H1 (cell line): Measurements from ENCODE around the gene HNRNPK. TPM values are rescaled to one million over a fixed set of nuclear protein-coding genes. Genes with fewer than 3 reads are reported as not detected.

ENCODE experiments used
- CTCF ChIA-PET: fragments of 300-600 bp; sonication (Branson Sonifier 250); formaldehyde crosslinking; loops from one replicate; lab custom pipeline; 2021; ENCODE audit not compliant: partially characterized antibody; lab: Charles Lee
- POLR2A ChIA-PET: fragments of 300-600 bp; sonication (Branson Sonifier 250); formaldehyde crosslinking; loops from one replicate; lab custom pipeline; 2021; ENCODE audit warnings: inconsistent platforms; ENCODE audit not compliant: partially characterized antibody; lab: Charles Lee
- DNase-seq, 2 experiments: peaks; one replicate each; pipeline versions ENCODE4 v3.0.0 to v3.0.0-alpha.2; 2010 to 2022; ENCODE audit warnings: low spot score in 2 of 2, low read depth in 1 of 2, mixed read lengths in 1 of 2
- FAIRE-seq: peaks from 2 replicates; lab custom pipeline; 2011; peaks lifted over from hg19 to GRCh38; lab: Jason Lieb, UNC
- H2AFZ ChIP-seq: 2 replicates; pipeline ENCODE4 v1.8.1; 2012; ENCODE audit warnings: low read length, inconsistent platforms
- H2AK5ac ChIP-seq: 2 replicates; pipeline ENCODE4 v1.6.1; 2013; ENCODE audit warnings: low read depth, low read length
- H2BK120ac ChIP-seq: replicated peaks from 2 replicates; pipeline ENCODE3; 2013; ENCODE audit warnings: low read depth, low read length, inconsistent platforms
- H2BK12ac ChIP-seq: 2 replicates; pipeline ENCODE4 v1.6.1; 2013; ENCODE audit warnings: low read depth, low read length
- H2BK15ac ChIP-seq: 2 replicates; pipeline ENCODE4 v1.6.1; 2013; ENCODE audit warnings: low read length
- H2BK20ac ChIP-seq: 2 replicates; pipeline ENCODE4 v1.6.1; 2013; ENCODE audit warnings: low read length
- H2BK5ac ChIP-seq: 2 replicates; pipeline ENCODE4 v1.6.1; 2013; ENCODE audit warnings: low read depth, low read length
- H3K14ac ChIP-seq: 2 replicates; pipeline ENCODE4 v1.6.1; 2013; ENCODE audit warnings: inconsistent platforms; ENCODE audit not compliant: insufficient read length
- H3K18ac ChIP-seq: 2 replicates; pipeline ENCODE4 v1.6.1; 2013; ENCODE audit warnings: low read length; ENCODE audit errors: extremely low read depth
- H3K23ac ChIP-seq: 2 replicates; pipeline ENCODE4 v1.6.1; 2013; ENCODE audit warnings: inconsistent platforms; ENCODE audit not compliant: insufficient read length
- H3K23me2 ChIP-seq: 2 replicates; pipeline ENCODE4 v1.6.1; 2013; ENCODE audit warnings: low read depth, low read length
- H3K27ac ChIP-seq: 2 replicates; pipeline ENCODE4 v1.6.1; 2011; ENCODE audit warnings: low read depth, low read length, inconsistent platforms
- H3K27me3 ChIP-seq, 4 experiments: replicated peaks in 1 of 4; 1 replicate in 1 of 4; 2 replicates in 3 of 4; pipeline versions ENCODE4 v1.6.1 to v1.8.1; 2011 to 2013; ENCODE audit warnings: low read length in 3 of 4, mild to moderate bottlenecking in 3 of 4, inconsistent platforms in 2 of 4, mixed read lengths in 2 of 4, moderate library complexity in 1 of 4; ENCODE audit not compliant: control insufficient read depth in 3 of 4, insufficient read depth in 3 of 4; ENCODE audit errors: extremely low read depth in 1 of 4
- H3K36me3 ChIP-seq, 4 experiments: 2 replicates each; pipeline versions ENCODE4 v1.6.1 to v1.8.1; 2011 to 2013; ENCODE audit warnings: mild to moderate bottlenecking in 4 of 4, low read length in 3 of 4, moderate library complexity in 2 of 4, control low read depth in 1 of 4, inconsistent platforms in 1 of 4; ENCODE audit not compliant: insufficient read depth in 4 of 4, control insufficient read depth in 2 of 4
- H3K4ac ChIP-seq: replicated peaks from 2 replicates; pipeline ENCODE3; 2013; ENCODE audit warnings: low read length, low read depth, mixed read lengths, inconsistent platforms; ENCODE audit not compliant: insufficient read length
- H3K4me1 ChIP-seq, 4 experiments: replicated peaks in 1 of 4; 1 replicate in 1 of 4; 2 replicates in 3 of 4; pipeline versions ENCODE4 v1.6.1 to v1.8.1; 2011 to 2013; ENCODE audit warnings: low read length in 3 of 4, inconsistent platforms in 2 of 4, mixed read lengths in 1 of 4; ENCODE audit not compliant: insufficient read depth in 4 of 4, control insufficient read depth in 3 of 4
- H3K4me2 ChIP-seq, 2 experiments: 2 replicates each; pipeline versions ENCODE4 v1.6.1 to v1.8.1; 2011 to 2013; ENCODE audit warnings: low read depth in 2 of 2, low read length in 2 of 2, control low read depth in 1 of 2, inconsistent platforms in 1 of 2, mild to moderate bottlenecking in 1 of 2; ENCODE audit not compliant: insufficient read depth in 1 of 2
- H3K4me3 ChIP-seq, 4 experiments: fragments of 200-600, 300-600 bp in 1 of 4; sonication (generic), shearing (Covaris generic), sonication (Bioruptor Twin) in 1 of 4; 2 replicates each; pipeline versions ENCODE4 v1.5.1 to v1.8.1; 2011 to 2016; ENCODE audit warnings: low read length in 4 of 4, low read depth in 3 of 4, control low read depth in 2 of 4, inconsistent platforms in 2 of 4, mild to moderate bottlenecking in 2 of 4, mixed read lengths in 1 of 4, moderate library complexity in 1 of 4; ENCODE audit not compliant: insufficient read depth in 2 of 4; ENCODE audit errors: extremely low read depth in 1 of 4
- H3K56ac ChIP-seq: replicated peaks from 2 replicates; pipeline ENCODE3; 2013; ENCODE audit warnings: low read depth, mild to moderate bottlenecking, mixed read lengths, low read length, inconsistent platforms; ENCODE audit not compliant: insufficient read length
- H3K79me1 ChIP-seq: 2 replicates; pipeline ENCODE4 v1.6.1; 2013; ENCODE audit warnings: low read depth, low read length, control low read depth
- H3K79me2 ChIP-seq, 2 experiments: 2 replicates each; pipeline versions ENCODE4 v1.6.1 to v1.8.1; 2012 to 2013; ENCODE audit warnings: low read length in 2 of 2, mild to moderate bottlenecking in 2 of 2, inconsistent platforms in 1 of 2; ENCODE audit not compliant: insufficient read depth in 2 of 2, control insufficient read depth in 1 of 2
- H3K9ac ChIP-seq, 4 experiments: replicated peaks in 1 of 4; 1 replicate in 1 of 4; 2 replicates in 3 of 4; pipeline versions ENCODE4 v1.6.1 to v1.8.1; 2011 to 2013; ENCODE audit warnings: low read depth in 3 of 4, low read length in 3 of 4, control low read depth in 2 of 4, mild to moderate bottlenecking in 2 of 4, moderate library complexity in 2 of 4, inconsistent platforms in 1 of 4; ENCODE audit errors: extremely low read depth in 1 of 4
- H3K9me3 ChIP-seq, 2 experiments: 2 replicates each; pipeline versions ENCODE4 v1.6.1 to v1.8.1; 2012 to 2013; ENCODE audit warnings: mild to moderate bottlenecking in 2 of 2, moderate library complexity in 2 of 2, control low read depth in 1 of 2, inconsistent platforms in 1 of 2, low read depth in 1 of 2, low read length in 1 of 2, mixed read lengths in 1 of 2; ENCODE audit not compliant: insufficient read depth in 2 of 2
- H4K20me1 ChIP-seq, 2 experiments: replicated peaks in 1 of 2; 2 replicates each; pipeline versions ENCODE3 to v1.8.1; 2011 to 2013; ENCODE audit warnings: inconsistent platforms in 2 of 2, low read length in 2 of 2, mild to moderate bottlenecking in 1 of 2; ENCODE audit not compliant: insufficient read depth in 2 of 2, control insufficient read depth in 1 of 2
- H4K5ac ChIP-seq: 2 replicates; pipeline ENCODE4 v1.6.1; 2013; ENCODE audit warnings: low read length, low read depth, mixed read lengths, inconsistent platforms; ENCODE audit not compliant: insufficient read length
- H4K8ac ChIP-seq: 2 replicates; pipeline ENCODE4 v1.8.0; 2013; ENCODE audit warnings: mild to moderate bottlenecking, moderate library complexity, low read length, inconsistent platforms; ENCODE audit not compliant: insufficient read depth; ENCODE audit errors: extremely low read depth
- H4K91ac ChIP-seq: replicated peaks from 2 replicates; pipeline ENCODE3; 2013; ENCODE audit warnings: low read length, mixed read lengths, inconsistent platforms; ENCODE audit not compliant: insufficient read length
- ASH2L ChIP-seq: fragments of 200-600, 300-600 bp; sonication (generic); IDR thresholded peaks from one replicate; pipeline ENCODE4 v1.7.1; 2017; ENCODE audit warnings: low read length
- ATF2 ChIP-seq: IDR thresholded peaks from 2 replicates; pipeline ENCODE4 v1.6.1; 2012; ENCODE audit warnings: low read length, inconsistent platforms
- BACH1 ChIP-seq: IDR thresholded peaks from 2 replicates; pipeline ENCODE4 v1.6.1; 2012; ENCODE audit warnings: low read length, improper control_type of control experiment
- CHD1 ChIP-seq: IDR thresholded peaks from 2 replicates; pipeline ENCODE4 v1.6.1; 2012; ENCODE audit warnings: low read depth, low read length, improper control_type of control experiment
- E2F6 ChIP-seq: IDR thresholded peaks from 2 replicates; pipeline ENCODE4 v1.6.1; 2012; ENCODE audit warnings: inconsistent platforms
- FOSL1 ChIP-seq: IDR thresholded peaks from 2 replicates; pipeline ENCODE4 v1.6.1; 2011; ENCODE audit warnings: mild to moderate bottlenecking, low read depth, low read length, moderate library complexity; ENCODE audit not compliant: insufficient read depth
- KDM4A ChIP-seq: IDR thresholded peaks from one replicate; pipeline ENCODE4 v1.7.1; 2012; ENCODE audit warnings: low read depth, mild to moderate bottlenecking, moderate library complexity, low read length, inconsistent platforms; ENCODE audit not compliant: severe bottlenecking
- PHF8 ChIP-seq: fragments of 200-600 bp; sonication (generic); conservative IDR thresholded peaks from 2 replicates; pipeline ENCODE4 v1.7.1; 2012; ENCODE audit warnings: low read depth, mild to moderate bottlenecking, inconsistent platforms, low read length, moderate library complexity
- POLR2AphosphoS5 ChIP-seq: IDR thresholded peaks from 2 replicates; pipeline ENCODE4 v1.6.1; 2011; ENCODE audit warnings: low read depth, low read length
- RBBP5 ChIP-seq: IDR thresholded peaks from 2 replicates; pipeline ENCODE4 v1.7.1; 2012; ENCODE audit warnings: low read depth, mild to moderate bottlenecking, inconsistent platforms, low read length, moderate library complexity, borderline replicate concordance
- SP2 ChIP-seq: IDR thresholded peaks from 2 replicates; pipeline ENCODE4 v1.6.1; 2012; ENCODE audit warnings: mild to moderate bottlenecking, low read length, inconsistent platforms
- TAF1 ChIP-seq: IDR thresholded peaks from 2 replicates; pipeline ENCODE4 v1.6.1; 2011; ENCODE audit warnings: mild to moderate bottlenecking, low read depth, low read length
- ZNF274 ChIP-seq: IDR thresholded peaks from 2 replicates; pipeline ENCODE4 v1.7.0; 2012; ENCODE audit warnings: low read length, borderline replicate concordance; ENCODE audit errors: extremely low read depth
- WGBS, 2 experiments: shearing (Covaris generic) in 1 of 2; methylation state at CpG; one replicate each; pipeline versions ENCODE4 v1.1.6 to v1.1.7; 2013 to 2015; ENCODE audit warnings: low lambda C conversion rate in 2 of 2, mixed read lengths in 2 of 2, inconsistent platforms in 1 of 2, low coverage in 1 of 2, missing lambda C conversion rate in 1 of 2; ENCODE audit not compliant: insufficient replicate concordance in 2 of 2, insufficient coverage in 1 of 2, insufficient read length in 1 of 2; ENCODE audit errors: extremely low coverage in 1 of 2, missing lambda C conversion rate in 1 of 2; 5-methylcytosine and 5-hydroxymethylcytosine counted together
- polyA plus RNA-seq, 7 experiments: library from polyadenylated mRNA; depleted of rRNA in 3 of 7; stranded (reverse) in 5 of 7; unstranded in 2 of 7; fragments of >200 nt in 5 of 7; fragments of 200-250 nt in 2 of 7; gene quantifications; 1 replicate in 5 of 7; 2 replicates in 1 of 7; 4 replicates in 1 of 7; pipeline versions ENCODE4 v1.2.1 to v1.2.3, GENCODE V29; 2011 to 2013; ENCODE audit warnings: missing spikeins in 2 of 7, mixed read lengths in 2 of 7
- total RNA-seq: library from RNA; stranded (reverse); fragmentation: NEBNext Ultra II Directional; extraction: Animal tissue kit (Norgen Biotek cat#: 25700); gene quantifications from 2 replicates; pipeline ENCODE4 v1.2.1, GENCODE V29; 2021

The HNRNPK gene
- total and polyA plus RNA-seq, 2 of the 8 experiments (the other 6 are each of a cell fraction or from before 2014, with no cell fraction given), result 414 to 887 TPM

- Histone ChIP-seq H3K79me1 (peaks cover 7% of the 10 kb centered on the region), H3K23ac (no peak overlapping the region), H2BK20ac (no peak overlapping the region), H2BK12ac (no peak overlapping the region), H2AK5ac (no peak overlapping the region), H4K8ac (no peak overlapping the region), H2BK15ac (no peak overlapping the region), H2AFZ (no peak overlapping the region), H3K9me3 (no peaks in the 10 kb centered on the region), H3K27me3 (no peaks in the 10 kb centered on the region), H4K5ac (no peak overlapping the region), H4K20me1 (peaks cover 0 to 4% of the 10 kb centered on the region in 2 experiments), H3K79me2 (peaks cover 0 to 76% of the 10 kb centered on the region in 2 experiments; a peak in 2 of 4 replicates), H4K91ac (no peak overlapping the region), H3K56ac (no peak overlapping the region), H3K14ac (no peak overlapping the region), H2BK120ac (no peak overlapping the region), H2BK5ac (no peak overlapping the region), H3K9ac (no peak overlapping the region), H3K27ac (no peak overlapping the region), H3K4me1 (no peaks in the 10 kb centered on the region), H3K36me3 (peaks cover 0 to 20% (median 4%) of the 10 kb centered on the region in 4 experiments; a peak in 3 of 8 replicates), H3K4me2 (no peak overlapping the region), H3K4ac (no peak overlapping the region), H3K23me2 (no peaks in the 10 kb centered on the region), H3K4me3 (no peak overlapping the region), H3K18ac (no peak overlapping the region)
- 100% methylated on average over 1 of the region's 1 CpG; no CpG with 5 or more reads in 1 of the 2 experiments for WGBS, 2 experiments
- CTCF ChIA-PET, result no interaction called here
- DNase-seq, result no peak
- POLR2A ChIA-PET, result interaction anchor here (1.7 kb wide), 1 partner anchor 11 kb away, joined by 10 read pairs; the partner anchor contains the start of genes HNRNPK and RMI1
- FAIRE-seq, result no peak
- TF ChIP-seq E2F6 (no peak), SP2 (no peak), PHF8 (no peak), POLR2AphosphoS5 (no peak), ASH2L (no peak), CHD1 (no peak), ATF2 (no peak), RBBP5 (no peak), TAF1 (no peak), BACH1 (no peak), FOSL1 (no peak), ZNF274 (no peak), KDM4A (no peak)
These were observed 11.3 kb upstream of the HNRNPK start for GRCh38 chr9:83991355-83991754.
